ENCODE results near the gene NUDT3. TPM values are rescaled to one million over a fixed set of nuclear protein-coding genes. Genes with fewer than 3 reads are reported as not detected.

Gene NUDT3
- total and polyA plus RNA-seq, 2 experiments from 2014 or later, result 8.1 to 11.5 TPM

DNA sequence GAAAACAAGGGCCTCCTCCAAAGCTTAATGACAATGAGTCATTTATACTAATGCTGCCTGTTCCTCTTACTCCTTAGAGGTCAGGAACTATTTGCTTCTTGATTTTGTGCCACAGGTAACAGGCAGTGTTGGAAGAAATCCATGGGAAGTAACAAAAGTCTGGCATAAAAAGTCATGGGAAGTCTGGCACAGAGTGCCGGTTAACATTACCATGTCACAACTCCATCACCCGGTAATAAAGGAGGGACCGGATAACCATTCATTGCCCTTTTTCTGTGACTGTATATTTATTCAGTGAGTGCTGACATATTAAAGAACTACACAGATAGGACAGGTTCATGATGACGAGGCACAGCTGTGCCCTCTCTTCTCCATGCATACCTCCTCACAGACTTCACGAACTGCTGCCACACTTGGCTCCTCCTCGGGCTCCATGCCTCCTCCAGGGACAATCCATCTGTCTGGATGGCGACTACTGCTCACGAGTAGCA lies 50.9 kb downstream of the NUDT3 start:
- TF ChIP-seq EZH2 (IDR thresholded peaks at IDR 0.05; ENCODE audit: insufficient read depth, poor library complexity, severe bottlenecking) (no peak), EZH2phosphoT487 (IDR thresholded peaks at IDR 0.05; ENCODE audit: insufficient read depth, low read depth) (no peak)
- Histone ChIP-seq H3K4me3 (no peak overlapping the region), H3K4me2 (ENCODE audit: unreplicated experiment) (peak overlapping the region; percentile 8), H3K27me3 (replicated peaks; ENCODE audit: insufficient read depth) (no peaks in the 10 kb centered on the region), H3K9me2 (ENCODE audit: insufficient read depth) (no peaks in the 10 kb centered on the region), H4K20me1 (ENCODE audit: insufficient read depth) (peaks cover 31% of the 10 kb centered on the region), H3K9ac (no peak overlapping the region), H3K36me3 (ENCODE audit: low read depth) (no peaks in the 10 kb centered on the region), H3F3A (ENCODE audit: insufficient read depth) (peaks cover 11% of the 10 kb centered on the region; the same call in 1 of the 2 replicates), H3K27ac (no peak overlapping the region), H3K9me3 (ENCODE audit: low read depth) (no peaks in the 10 kb centered on the region), H2AFZ (no peak overlapping the region), H3K4me1 (ENCODE audit: insufficient read depth) (peaks cover 16% of the 10 kb centered on the region), H3K79me2 (ENCODE audit: insufficient read depth) (peaks cover 100% of the 10 kb centered on the region)
- WGBS, 2 experiments (ENCODE audit: low coverage in 1 of 2, low lambda C conversion rate in 2 of 2, missing lambda C conversion rate in 2 of 2), result 38 to 45% methylated on average over 8 of the region's 8 CpGs
- peak; percentile 68 for DNase-seq
- in situ Hi-C loops (cut with MboI), result no loop called here

DNA sequence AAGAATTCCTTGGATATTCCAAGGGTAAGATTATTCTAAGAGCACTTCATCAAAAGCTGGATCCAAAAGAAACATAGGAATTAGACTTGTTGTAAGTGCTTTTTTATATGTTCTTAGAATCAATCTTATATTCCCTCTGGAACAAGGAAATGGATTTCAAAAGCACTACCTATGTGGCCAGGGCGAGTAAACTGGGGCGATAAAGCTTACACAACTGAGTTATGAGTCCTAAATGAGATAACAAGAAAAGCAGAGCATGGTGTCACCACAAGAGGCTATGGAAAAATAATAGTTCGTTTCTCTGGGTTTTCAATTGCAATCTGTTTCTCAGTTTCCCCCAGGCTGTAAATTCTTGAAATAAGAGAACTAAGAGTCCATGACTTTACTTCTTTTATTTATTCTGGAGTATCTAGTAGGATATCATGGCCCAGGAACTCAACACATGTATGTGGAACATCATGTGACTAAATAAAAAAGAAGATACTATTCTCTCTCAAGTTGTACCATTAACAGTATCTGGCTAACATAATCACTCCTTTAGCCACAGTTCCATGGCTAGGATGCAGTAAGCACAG lies 51.5 kb downstream of the NUDT3 start:
- Histone ChIP-seq H3K4me3 (no peak overlapping the region), H3K9me3 (ENCODE audit: low read depth) (no peaks in the 10 kb centered on the region), H3K4me1 (ENCODE audit: insufficient read depth) (peaks cover 16% of the 10 kb centered on the region), H3K27me3 (replicated peaks; ENCODE audit: insufficient read depth) (no peaks in the 10 kb centered on the region), H3K4me2 (ENCODE audit: unreplicated experiment) (peak overlapping the region; percentile 8), H3K79me2 (ENCODE audit: insufficient read depth) (peaks cover 100% of the 10 kb centered on the region), H3K9me2 (ENCODE audit: insufficient read depth) (no peaks in the 10 kb centered on the region), H4K20me1 (ENCODE audit: insufficient read depth) (peaks cover 25% of the 10 kb centered on the region), H3F3A (ENCODE audit: insufficient read depth) (peaks cover 11% of the 10 kb centered on the region; the same call in 1 of the 2 replicates), H3K27ac (no peak overlapping the region), H3K9ac (no peak overlapping the region), H3K36me3 (ENCODE audit: low read depth) (no peaks in the 10 kb centered on the region; the same call in 1 of the 2 replicates), H2AFZ (no peak overlapping the region)
- no peak for TF ChIP-seq EZH2 (IDR thresholded peaks at IDR 0.05; ENCODE audit: insufficient read depth, poor library complexity, severe bottlenecking)
- TF ChIP-seq EZH2phosphoT487 (IDR thresholded peaks at IDR 0.05; ENCODE audit: insufficient read depth, low read depth), result no peak
- no peak for DNase-seq
- 76 to 83% methylated on average over 3 of the region's 3 CpGs for WGBS, 2 experiments (ENCODE audit: low coverage in 1 of 2, low lambda C conversion rate in 2 of 2, missing lambda C conversion rate in 2 of 2)
- in situ Hi-C loops (cut with MboI), result no loop called here

DNA sequence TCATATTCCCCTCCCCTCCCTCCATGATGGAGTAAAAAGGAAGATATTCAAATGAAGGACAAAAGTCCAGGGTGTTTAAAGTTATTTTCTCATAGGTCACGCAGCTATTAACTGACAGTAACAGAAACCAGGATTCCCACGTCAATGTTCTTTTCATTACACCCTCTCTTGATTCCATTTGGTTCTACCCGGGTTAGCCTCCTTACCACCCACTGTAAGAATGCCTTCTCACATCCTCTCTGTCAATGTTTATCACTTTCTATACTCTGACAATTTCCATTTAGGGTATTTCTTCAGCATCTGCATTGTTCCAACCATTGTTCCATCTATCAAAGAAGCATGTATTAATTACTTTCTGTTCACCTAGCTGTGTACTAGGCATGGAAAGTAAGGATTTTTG lies 52.1 kb downstream of the NUDT3 start:
- Histone ChIP-seq H3K79me2 (ENCODE audit: insufficient read depth) (peaks cover 100% of the 10 kb centered on the region), H4K20me1 (ENCODE audit: insufficient read depth) (peaks cover 22% of the 10 kb centered on the region)
- WGBS, 2 experiments (ENCODE audit: low coverage in 1 of 2, low lambda C conversion rate in 2 of 2, missing lambda C conversion rate in 2 of 2), result 21 to 27% methylated on average over 3 of the region's 3 CpGs

DNA sequence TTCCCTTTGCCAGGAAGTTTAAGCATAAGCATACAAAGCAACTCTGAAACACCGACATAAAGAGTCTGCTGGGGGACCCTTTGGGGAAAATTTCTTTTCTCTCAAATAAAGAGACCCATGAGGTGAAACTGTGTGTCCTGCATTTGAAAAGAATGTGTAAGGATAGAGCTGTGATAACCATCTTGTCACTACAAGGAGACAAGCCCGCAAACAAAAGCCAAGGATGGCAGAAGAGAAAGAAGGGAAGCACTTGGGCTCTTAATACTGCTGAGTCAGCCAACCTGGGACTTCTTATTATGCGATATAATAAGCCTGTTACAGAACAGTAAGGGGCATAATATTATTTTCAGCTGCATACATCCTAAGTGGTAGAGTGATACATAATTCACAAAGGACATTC lies 52.5 kb downstream of the NUDT3 start:
- H4K20me1 ChIP-seq (ENCODE audit: insufficient read depth), result peaks cover 22% of the 10 kb centered on the region

More for the DNA sequence above, 52.1 kb downstream of the NUDT3 start:
- Histone ChIP-seq H3K4me3 (no peak overlapping the region), H3K4me2 (ENCODE audit: unreplicated experiment) (no peak overlapping the region), H3F3A (ENCODE audit: insufficient read depth) (peaks cover 11% of the 10 kb centered on the region; the same call in 1 of the 2 replicates), H3K9me2 (ENCODE audit: insufficient read depth) (no peaks in the 10 kb centered on the region), H2AFZ (no peak overlapping the region), H3K36me3 (ENCODE audit: low read depth) (no peaks in the 10 kb centered on the region; the same call in 1 of the 2 replicates), H3K9me3 (ENCODE audit: low read depth) (no peaks in the 10 kb centered on the region), H3K9ac (no peak overlapping the region), H3K27me3 (replicated peaks; ENCODE audit: insufficient read depth) (no peaks in the 10 kb centered on the region), H3K27ac (no peak overlapping the region), H3K4me1 (ENCODE audit: insufficient read depth) (peaks cover 16% of the 10 kb centered on the region)
- no peak for DNase-seq
- TF ChIP-seq EZH2phosphoT487 (IDR thresholded peaks at IDR 0.05; ENCODE audit: insufficient read depth, low read depth) (no peak), EZH2 (IDR thresholded peaks at IDR 0.05; ENCODE audit: insufficient read depth, poor library complexity, severe bottlenecking) (no peak)
- in situ Hi-C loops (cut with MboI), result no loop called here

More for the DNA sequence above, 52.5 kb downstream of the NUDT3 start:
- Histone ChIP-seq H3K9me3 (ENCODE audit: low read depth) (no peaks in the 10 kb centered on the region), H3K27ac (no peak overlapping the region), H3K9ac (no peak overlapping the region), H3K36me3 (ENCODE audit: low read depth) (no peaks in the 10 kb centered on the region; the same call in 1 of the 2 replicates), H3K27me3 (replicated peaks; ENCODE audit: insufficient read depth) (no peaks in the 10 kb centered on the region), H3K4me1 (ENCODE audit: insufficient read depth) (peaks cover 16% of the 10 kb centered on the region), H3K9me2 (ENCODE audit: insufficient read depth) (no peaks in the 10 kb centered on the region), H3F3A (ENCODE audit: insufficient read depth) (peaks cover 11% of the 10 kb centered on the region; the same call in 1 of the 2 replicates), H3K79me2 (ENCODE audit: insufficient read depth) (peaks cover 96% of the 10 kb centered on the region), H3K4me2 (ENCODE audit: unreplicated experiment) (no peak overlapping the region), H2AFZ (no peak overlapping the region), H3K4me3 (no peak overlapping the region)
- no peak for DNase-seq
- 97 to 99% methylated on average over 3 of the region's 3 CpGs for WGBS, 2 experiments (ENCODE audit: low coverage in 1 of 2, low lambda C conversion rate in 2 of 2, missing lambda C conversion rate in 2 of 2)
- in situ Hi-C loops (cut with MboI), result no loop called here
- TF ChIP-seq EZH2 (IDR thresholded peaks at IDR 0.05; ENCODE audit: insufficient read depth, poor library complexity, severe bottlenecking) (no peak), EZH2phosphoT487 (IDR thresholded peaks at IDR 0.05; ENCODE audit: insufficient read depth, low read depth) (no peak)
